PC-3 (cell line): Measurements from ENCODE around the gene TMEM168. TPM values are rescaled to one million over a fixed set of nuclear protein-coding genes. Genes with fewer than 3 reads are reported as not detected.
A peak's percentile ranks its signal among the peaks of the same experiment; 100 is the strongest.

Source experiments
- ATAC-seq: fragments of 200-7000 bp; cut with Tn5 transposase; 2 replicates; pipeline ENCODE4 v1.9.1; 2020; ENCODE audit warnings: mild to moderate bottlenecking, moderate library complexity
- BruUV-seq: library from RNA; stranded (reverse); fragments of 400-500 nt; replicated peaks from 2 replicates; lab custom pipeline; 2021; lab: Mats Ljungman, UMichigan
- CTCF ChIA-PET: fragments of 300-600 bp; sonication (Branson Sonifier 250); formaldehyde crosslinking; loops from one replicate; lab custom pipeline; 2022; ENCODE audit warnings: antibody characterized with exemption; lab: Charles Lee
- POLR2A ChIA-PET: fragments of 300-600 bp; sonication (Branson Sonifier 250); formaldehyde crosslinking; loops from one replicate; lab custom pipeline; 2022; ENCODE audit warnings: antibody characterized with exemption; ENCODE audit not compliant: unreplicated experiment; lab: Charles Lee
- DNase-seq: peaks from one replicate; pipeline ENCODE4 v3.0.0-alpha.2; 2015
- H2AFZ ChIP-seq: fragments of 300-600 bp; sonication (generic); 2 replicates; pipeline ENCODE4 v1.6.0; 2016; ENCODE audit warnings: antibody characterized with exemption, low read length
- H3F3A ChIP-seq: fragments of 300-600 bp; sonication (generic); one replicate; pipeline ENCODE4 v1.6.0; 2017; ENCODE audit warnings: antibody characterized with exemption, low read length, control low read depth, mild to moderate bottlenecking; ENCODE audit not compliant: unreplicated experiment
- H3K27ac ChIP-seq: fragments of 300-600 bp; sonication (generic); 2 replicates; pipeline ENCODE4 v1.5.1; 2016; ENCODE audit warnings: mild to moderate bottlenecking, low read length
- H3K27me3 ChIP-seq: fragments of 300-600 bp; sonication (generic); 2 replicates; pipeline ENCODE4 v1.6.1; 2016; ENCODE audit warnings: low read length, mixed read lengths
- H3K36me3 ChIP-seq: fragments of 300-600 bp; sonication (generic); 2 replicates; pipeline ENCODE4 v1.6.1; 2016; ENCODE audit warnings: low read depth, mixed run types, low read length, mixed read lengths
- H3K4me1 ChIP-seq: fragments of 300-600 bp; sonication (generic); 2 replicates; pipeline ENCODE4 v1.5.1; 2016; ENCODE audit warnings: low read length; ENCODE audit not compliant: insufficient read depth
- H3K4me2 ChIP-seq: fragments of 300-600 bp; sonication (generic); 2 replicates; pipeline ENCODE4 v1.6.0; 2016; ENCODE audit warnings: low read length
- H3K4me3 ChIP-seq: fragments of 300-600 bp; sonication (generic); 2 replicates; pipeline ENCODE4 v1.5.1; 2016; ENCODE audit warnings: mild to moderate bottlenecking, low read length, mixed read lengths
- H3K79me2 ChIP-seq: fragments of 300-600 bp; sonication (generic); 2 replicates; pipeline ENCODE4 v1.6.1; 2017; ENCODE audit warnings: low read length, mixed read lengths
- H3K9ac ChIP-seq: fragments of 300-600 bp; sonication (generic); 2 replicates; pipeline ENCODE4 v1.6.0; 2016; ENCODE audit warnings: mild to moderate bottlenecking, low read length
- H3K9me2 ChIP-seq: fragments of 300-600 bp; sonication (generic); replicated peaks from 2 replicates; pipeline ENCODE4 v1.6.1; 2016; ENCODE audit warnings: mixed run types, low read length, mixed read lengths
- H3K9me3 ChIP-seq: fragments of 300-600 bp; sonication (generic); 2 replicates; pipeline ENCODE4 v1.6.1; 2016; ENCODE audit warnings: low read length, mixed read lengths
- H4K20me1 ChIP-seq: fragments of 300-600 bp; sonication (generic); 2 replicates; pipeline ENCODE4 v1.6.1; 2016; ENCODE audit warnings: low read length, mixed read lengths
- CTCF ChIP-seq: fragments of 300-600 bp; sonication (generic); conservative IDR thresholded peaks from 2 replicates; pipeline ENCODE4 v1.5.1; 2017; ENCODE audit warnings: antibody characterized with exemption, low read depth, mild to moderate bottlenecking, low read length
- EZH2 ChIP-seq: fragments of 300-600 bp; sonication (generic); IDR thresholded peaks from one replicate; pipeline ENCODE4 v1.6.1; 2017; ENCODE audit warnings: antibody characterized with exemption, mild to moderate bottlenecking, low read length; ENCODE audit not compliant: unreplicated experiment
- EZH2phosphoT487 ChIP-seq: fragments of 300-600 bp; sonication (generic); IDR thresholded peaks from 2 replicates; pipeline ENCODE4 v1.6.1; 2018; ENCODE audit warnings: mild to moderate bottlenecking, antibody characterized with exemption, low read length, borderline replicate concordance
- intact Hi-C: fragments of 100-400 bp; cut with micrococcal nuclease; formaldehyde crosslinking; loops from 2 replicates; pipeline ENCODE4 v1.9.0; 2023
- total RNA-seq: library from RNA; depleted of rRNA; stranded (reverse); fragments of >200 nt; gene quantifications from 2 replicates; pipeline ENCODE4 v1.2.3, GENCODE V29; 2014

TMEM168 gene
- total RNA-seq, 1 experiment from 2014 or later = 19.8 TPM

GRCh38 chr7:112770051-112770450 lies 20.1 kb downstream of the TMEM168 start:
- no peak overlapping the region for H3K4me2 ChIP-seq
- no peak overlapping the region for H3K4me3 ChIP-seq
- ATAC-seq (peak; percentile 67), DNase-seq (peak; percentile 77)
- BruUV-seq = no TSS peak
- H3K9me3 ChIP-seq = no peaks in the 10 kb centered on the region
- POLR2A ChIA-PET = interaction anchor here (0.6 to 0.7 kb wide), 2 partner anchors 185 to 289 kb away, joined by 5 to 6 read pairs; partner anchors contain the start of gene LSMEM1
- H3K9ac ChIP-seq = no peak overlapping the region
- H3K9me2 ChIP-seq = no peaks in the 10 kb centered on the region
- H3K36me3 ChIP-seq = no peaks in the 10 kb centered on the region
- no peaks in the 10 kb centered on the region for H4K20me1 ChIP-seq
- H3K27me3 ChIP-seq = no peaks in the 10 kb centered on the region
- H3K79me2 ChIP-seq = no peaks in the 10 kb centered on the region
- H3K4me1 ChIP-seq = peaks cover 12% of the 10 kb centered on the region
- H3F3A ChIP-seq = no peaks in the 10 kb centered on the region
- no peak overlapping the region for H3K27ac ChIP-seq
- CTCF ChIA-PET = no interaction called here
- no peak overlapping the region for H2AFZ ChIP-seq
- TF ChIP-seq EZH2phosphoT487 (no peak), EZH2 (no peak)
- intact Hi-C loops = no loop called here

GRCh38 chr7:112765105-112765504 lies 25.1 kb downstream of the TMEM168 start:
- Histone ChIP-seq H3K36me3 (no peaks in the 10 kb centered on the region), H3K9me2 (no peaks in the 10 kb centered on the region), H3K79me2 (no peaks in the 10 kb centered on the region), H4K20me1 (no peaks in the 10 kb centered on the region), H3K4me3 (no peak overlapping the region), H3K27ac (no peak overlapping the region), H3K4me1 (peaks cover 5% of the 10 kb centered on the region; the same call in 1 of the 2 replicates), H3K4me2 (no peak overlapping the region), H3F3A (no peaks in the 10 kb centered on the region), H3K9me3 (no peaks in the 10 kb centered on the region), H2AFZ (no peak overlapping the region), H3K27me3 (no peaks in the 10 kb centered on the region), H3K9ac (no peak overlapping the region)
- ChIA-PET POLR2A (interaction anchor here (0.6 kb wide), 1 partner anchor 12 kb away, joined by 10 read pairs; no protein-coding TSS in a partner anchor), CTCF (interaction anchor here (0.6 kb wide), 1 partner anchor 52 kb away, joined by 14 read pairs; no protein-coding TSS in a partner anchor)
- no TSS peak for BruUV-seq
- intact Hi-C loops = no loop called here
- TF ChIP-seq EZH2 = no peak
- TF ChIP-seq EZH2phosphoT487 = no peak
- TF ChIP-seq CTCF = no peak
- DNase-seq = no peak
- no peak for ATAC-seq

GRCh38 chr7:112763996-112764395 lies 26.2 kb downstream of the TMEM168 start:
- Histone ChIP-seq H3K4me1 (no peaks in the 10 kb centered on the region), H3K9me3 (no peaks in the 10 kb centered on the region), H3K9ac (no peak overlapping the region), H3K9me2 (no peaks in the 10 kb centered on the region), H4K20me1 (no peaks in the 10 kb centered on the region), H3K36me3 (no peaks in the 10 kb centered on the region), H3K79me2 (no peaks in the 10 kb centered on the region), H3K4me2 (no peak overlapping the region), H3F3A (no peaks in the 10 kb centered on the region), H3K27ac (no peak overlapping the region), H2AFZ (no peak overlapping the region), H3K4me3 (no peak overlapping the region), H3K27me3 (no peaks in the 10 kb centered on the region)
- ATAC-seq (no peak), DNase-seq (no peak)
- no peak for TF ChIP-seq EZH2phosphoT487
- TF ChIP-seq EZH2 = no peak
- no peak for TF ChIP-seq CTCF
- ChIA-PET CTCF (no interaction called here), POLR2A (no interaction called here)
- intact Hi-C loops = no loop called here
- BruUV-seq = no TSS peak
